HepG2 (cell line): ENCODE measurements around the gene OBSL1. TPM values are rescaled to one million over a fixed set of nuclear protein-coding genes. Genes with fewer than 3 reads are reported as not detected.

ENCODE experiments used
- ISL2 ChIP-seq: sonication (generic); formaldehyde crosslinking; IDR thresholded peaks from 2 replicates; pipeline ENCODE4 v1.5.0; 2020; ENCODE audit warnings: missing genetic modification reagents
- KDM3A ChIP-seq: IDR thresholded peaks from 2 replicates; pipeline ENCODE4 v1.6.1; 2018; ENCODE audit warnings: low read depth, missing compliant biosample characterization
- SMARCE1 ChIP-seq: fragments of 450-650 bp; IDR thresholded peaks from 2 replicates; pipeline ENCODE4 v1.6.1; 2017; ENCODE audit warnings: borderline replicate concordance
- THAP9 ChIP-seq: sonication (generic); formaldehyde crosslinking; IDR thresholded peaks from 2 replicates; pipeline ENCODE4; 2020; ENCODE audit warnings: missing genetic modification reagents, mild to moderate bottlenecking, borderline replicate concordance
- ZNF142 ChIP-seq: sonication (generic); formaldehyde crosslinking; IDR thresholded peaks from 2 replicates; pipeline ENCODE4 v1.4.0; 2020; ENCODE audit warnings: missing genetic modification reagents
- ZNF18 ChIP-seq: sonication (generic); formaldehyde crosslinking; IDR thresholded peaks from 2 replicates; pipeline ENCODE4 v1.8.0; 2022; ENCODE audit warnings: mild to moderate bottlenecking, missing genetic modification reagents; ENCODE audit not compliant: insufficient replicate concordance
- ZNF33B ChIP-seq: sonication (generic); formaldehyde crosslinking; IDR thresholded peaks from 2 replicates; pipeline ENCODE4 v1.5.1; 2020; ENCODE audit warnings: mild to moderate bottlenecking, missing genetic modification reagents
- ZNF430 ChIP-seq: sonication (generic); formaldehyde crosslinking; IDR thresholded peaks from 2 replicates; pipeline ENCODE4 v1.9.0; 2021; ENCODE audit warnings: mild to moderate bottlenecking, missing genetic modification reagents
- ZNF704 ChIP-seq: sonication (generic); formaldehyde crosslinking; IDR thresholded peaks from 2 replicates; pipeline ENCODE4 v1.8.1; 2023; ENCODE audit warnings: mild to moderate bottlenecking, inconsistent platforms, moderate library complexity, missing genetic modification reagents, borderline replicate concordance
- polyA plus RNA-seq, 8 experiments: library from polyadenylated mRNA; depleted of rRNA in 3 of 8; stranded (reverse) in 7 of 8; unstranded in 1 of 8; fragments of >200 nt; fragmentation: Illumina TruSeq in 4 of 8; extraction: Trizol in 4 of 8; gene quantifications; 2 replicates each; pipeline versions ENCODE4 v1.2.1 to v1.2.3, GENCODE V29; 2011 to 2016; ENCODE audit warnings: low read depth in 4 of 8, missing spikeins in 1 of 8, mixed read lengths in 1 of 8; ENCODE audit not compliant: insufficient read depth in 1 of 8
- total RNA-seq, 5 experiments: library from RNA; depleted of rRNA; stranded (reverse); fragments of >200 nt; fragmentation: Illumina TruSeq; extraction: Trizol; gene quantifications; 2 replicates each; pipeline ENCODE4 v1.2.3, GENCODE V29; 2016; ENCODE audit warnings: low read depth in 1 of 5
- TF ChIP-seq, protein P1 (sequence below): sonication (generic); formaldehyde crosslinking; IDR thresholded peaks from 2 replicates; pipeline ENCODE4 v1.5.1; 2020; ENCODE audit warnings: missing genetic modification reagents, mild to moderate bottlenecking, borderline replicate concordance

The OBSL1 gene
- total and polyA plus RNA-seq, 2 of the 13 experiments (the other 11 are each of a cell fraction or from before 2014, with no cell fraction given) = 86.7 to 218 TPM

DNA sequence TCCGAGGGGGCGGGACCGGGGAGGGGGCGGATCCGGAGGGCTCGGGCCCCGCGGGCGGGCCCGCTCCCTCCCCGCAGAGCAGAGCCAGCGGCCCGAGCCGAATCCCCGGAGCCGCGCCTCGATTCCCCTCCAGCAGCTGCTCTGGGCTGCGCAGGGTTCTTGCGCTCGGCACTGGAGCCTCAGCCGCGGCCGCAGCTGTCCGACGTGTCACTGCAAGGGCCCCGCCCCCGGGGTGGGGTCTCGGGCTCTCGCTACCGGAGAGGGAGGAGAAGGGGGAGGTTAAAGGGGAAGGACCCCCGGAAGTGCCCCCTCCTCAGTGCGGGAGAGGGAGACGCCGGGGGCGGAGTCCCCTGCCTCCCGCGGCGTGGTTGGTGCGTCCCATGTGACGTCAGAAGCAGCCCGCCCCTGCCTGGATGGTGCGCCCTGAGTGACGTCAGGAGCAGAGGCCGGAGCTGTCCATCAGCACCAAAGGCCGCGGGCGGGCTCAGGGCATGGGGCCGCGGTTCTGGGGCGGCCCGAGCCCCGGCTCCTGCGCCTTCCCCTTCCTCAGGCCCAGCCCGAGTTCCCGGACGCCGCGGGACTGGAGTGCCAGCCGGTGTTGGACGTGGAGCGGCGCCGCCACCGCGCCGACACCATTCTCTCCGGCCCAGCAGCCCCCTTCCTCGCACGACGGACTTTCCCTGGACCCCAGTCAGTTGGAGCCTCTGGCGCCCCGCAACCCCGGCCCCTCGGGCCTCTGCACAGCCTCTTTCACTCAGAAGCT is 27.6 kb downstream of the OBSL1 start, which contains the start of the genes CHPF and TMEM198 (continued):
- peak; percentile 83; the same call in 1 of the 2 replicates for TF ChIP-seq KDM3A (CRISPR knock-in tag)
- peak; percentile 95; the same call in 1 of the 2 replicates for TF ChIP-seq ZNF142 (CRISPR knock-in tag)
- peak; percentile 90 for TF ChIP-seq ISL2 (CRISPR knock-in tag)
- TF ChIP-seq THAP9 (CRISPR knock-in tag) = peak; percentile 59; the same call in 1 of the 2 replicates
- TF ChIP-seq ZNF704 (CRISPR knock-in tag) = 0 out of 2 replicates have a peak, but pooled peaks have one; percentile 85
- peak; percentile 84 for TF ChIP-seq ZNF33B (CRISPR knock-in tag)
- TF ChIP-seq, protein P1, sequence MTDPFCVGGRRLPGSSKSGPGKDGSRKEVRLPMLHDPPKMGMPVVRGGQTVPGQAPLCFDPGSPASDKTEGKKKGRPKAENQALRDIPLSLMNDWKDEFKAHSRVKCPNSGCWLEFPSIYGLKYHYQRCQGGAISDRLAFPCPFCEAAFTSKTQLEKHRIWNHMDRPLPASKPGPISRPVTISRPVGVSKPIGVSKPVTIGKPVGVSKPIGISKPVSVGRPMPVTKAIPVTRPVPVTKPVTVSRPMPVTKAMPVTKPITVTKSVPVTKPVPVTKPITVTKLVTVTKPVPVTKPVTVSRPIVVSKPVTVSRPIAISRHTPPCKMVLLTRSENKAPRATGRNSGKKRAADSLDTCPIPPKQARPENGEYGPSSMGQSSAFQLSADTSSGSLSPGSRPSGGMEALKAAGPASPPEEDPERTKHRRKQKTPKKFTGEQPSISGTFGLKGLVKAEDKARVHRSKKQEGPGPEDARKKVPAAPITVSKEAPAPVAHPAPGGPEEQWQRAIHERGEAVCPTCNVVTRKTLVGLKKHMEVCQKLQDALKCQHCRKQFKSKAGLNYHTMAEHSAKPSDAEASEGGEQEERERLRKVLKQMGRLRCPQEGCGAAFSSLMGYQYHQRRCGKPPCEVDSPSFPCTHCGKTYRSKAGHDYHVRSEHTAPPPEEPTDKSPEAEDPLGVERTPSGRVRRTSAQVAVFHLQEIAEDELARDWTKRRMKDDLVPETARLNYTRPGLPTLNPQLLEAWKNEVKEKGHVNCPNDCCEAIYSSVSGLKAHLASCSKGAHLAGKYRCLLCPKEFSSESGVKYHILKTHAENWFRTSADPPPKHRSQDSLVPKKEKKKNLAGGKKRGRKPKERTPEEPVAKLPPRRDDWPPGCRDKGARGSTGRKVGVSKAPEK (CRISPR knock-in tag) = 0 out of 2 replicates have a peak, but pooled peaks have one; percentile 28
- peak; percentile 72 for TF ChIP-seq ZNF18
- peak; percentile 56; the same call in 1 of the 2 replicates for TF ChIP-seq ZNF430 (CRISPR knock-in tag)
- TF ChIP-seq SMARCE1 = no peak
